GM18858 (cell line): ENCODE measurements around the gene CLPTM1L.

Experiments
- ATAC-seq: cut with Tn5 transposase; IDR thresholded peaks from one replicate; pipeline ENCODE4 v1.9.1; 2021; ENCODE audit not compliant: unreplicated experiment

Gene CLPTM1L

GRCh38 chr5:1344975-1345838 is at the start of gene CLPTM1L:
Gene CLPTM1L, minus strand, starts transcription at chr5:1345099. Its CDS starts 258 bp downstream, at chr5:1344841.
- peak; percentile 87 for ATAC-seq

GRCh38 chr5:1393571-1394501 is 48.9 kb upstream of the CLPTM1L start:
- no peak for ATAC-seq

GRCh38 chr5:1392801-1393565 is 48.1 kb upstream of the CLPTM1L start:
- ATAC-seq: no peak

GRCh38 chr5:1392261-1392660 is 47.4 kb upstream of the CLPTM1L start:
- no peak for ATAC-seq

- ATAC-seq: no peak
These were observed 46.8 kb upstream of the CLPTM1L start for GRCh38 chr5:1391691-1392090.

- ATAC-seq: no peak
These were observed 46.1 kb upstream of the CLPTM1L start for GRCh38 chr5:1390861-1391600.

GRCh38 chr5:1390333-1390732 is 45.4 kb upstream of the CLPTM1L start:
- ATAC-seq: no peak

GRCh38 chr5:1388383-1388967 is 43.6 kb upstream of the CLPTM1L start:
- no peak for ATAC-seq

- ATAC-seq: no peak
These were observed 43.0 kb upstream of the CLPTM1L start for GRCh38 chr5:1387876-1388275.

- ATAC-seq: no peak
These were observed 42.3 kb upstream of the CLPTM1L start for GRCh38 chr5:1387059-1387755.

GRCh38 chr5:1386274-1386717 is 41.4 kb upstream of the CLPTM1L start:
- ATAC-seq: peak; percentile 37

- ATAC-seq: peak; percentile 76
These were observed 40.7 kb upstream of the CLPTM1L start for GRCh38 chr5:1385395-1386273.

GRCh38 chr5:1384521-1384920 is 39.6 kb upstream of the CLPTM1L start:
- no peak for ATAC-seq

GRCh38 chr5:1383886-1384401 is 39.0 kb upstream of the CLPTM1L start:
- no peak for ATAC-seq

GRCh38 chr5:1383344-1383743 is 38.4 kb upstream of the CLPTM1L start:
- no peak for ATAC-seq

- ATAC-seq: no peak
These were observed 37.4 kb upstream of the CLPTM1L start for GRCh38 chr5:1382248-1382700.

GRCh38 chr5:1381370-1382247 is 36.7 kb upstream of the CLPTM1L start:
- no peak for ATAC-seq
